ENCODE measurements around the gene PPP1R15B. TPM values are rescaled to one million over a fixed set of nuclear protein-coding genes. Genes with fewer than 3 reads are reported as not detected.

PPP1R15B gene
- total and polyA plus RNA-seq, 2 of the 4 experiments (the other 2 are of a cell fraction) = 14.9 to 15.0 TPM

DNA sequence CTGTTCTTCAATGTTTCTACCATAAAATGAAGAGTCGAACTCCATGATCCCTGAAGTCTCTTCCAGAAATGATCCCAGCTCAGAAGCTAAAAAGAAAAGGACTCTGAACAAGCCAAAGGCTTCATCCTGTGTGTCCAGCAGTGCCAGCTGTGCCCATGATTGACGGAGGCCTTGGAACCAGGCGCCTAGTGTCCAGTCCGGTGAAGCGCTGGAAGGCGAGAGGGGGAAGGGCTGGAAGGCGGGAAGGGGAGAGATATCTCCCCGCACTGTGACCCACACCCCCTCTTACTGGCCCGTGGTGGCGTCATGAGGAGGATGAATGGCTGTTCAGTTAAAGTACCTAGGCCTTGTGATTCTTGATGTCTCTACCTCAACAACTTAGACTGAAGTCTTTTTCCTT is 41.4 kb downstream of the PPP1R15B start:
- H2AK9ac ChIP-seq (replicated peaks; ENCODE audit: low read depth, low read length, poor library complexity) = no peak overlapping the region
- no peaks in the 10 kb centered on the region for H4K20me1 ChIP-seq (ENCODE audit: insufficient read depth, low read length)
- no peaks in the 10 kb centered on the region for H3K9me1 ChIP-seq (ENCODE audit: insufficient read depth, low read length)
- no peak overlapping the region for H4K8ac ChIP-seq (ENCODE audit: low read depth in 2 of 2, low read length in 2 of 2)
- no peak overlapping the region for H2BK5ac ChIP-seq (ENCODE audit: low read depth, low read length, poor library complexity, severe bottlenecking)
- TF ChIP-seq RCOR1 (IDR thresholded peaks at IDR 0.05; ENCODE audit: insufficient replicate concordance, low read length) (no peak), BHLHE40 (IDR thresholded peaks at IDR 0.05; ENCODE audit: low read depth, low read length) (no peak), CEBPB (IDR thresholded peaks at IDR 0.05; ENCODE audit: low read depth, low read length) (no peak), RAD21 (IDR thresholded peaks at IDR 0.05; ENCODE audit: low read length) (no peak), MAZ (IDR thresholded peaks at IDR 0.05; ENCODE audit: borderline replicate concordance, low read depth, low read length) (no peak), MXI1 (IDR thresholded peaks at IDR 0.05; ENCODE audit: borderline replicate concordance, low read depth, low read length) (no peak), RFX5 (IDR thresholded peaks at IDR 0.05; ENCODE audit: low read depth, low read length) (no peak), NFE2L2 (IDR thresholded peaks at IDR 0.05; ENCODE audit: low read depth, low read length) (no peak), SMC3 (IDR thresholded peaks at IDR 0.05; ENCODE audit: low read depth, low read length) (no peak)
- TF ChIP-seq, protein P1, sequence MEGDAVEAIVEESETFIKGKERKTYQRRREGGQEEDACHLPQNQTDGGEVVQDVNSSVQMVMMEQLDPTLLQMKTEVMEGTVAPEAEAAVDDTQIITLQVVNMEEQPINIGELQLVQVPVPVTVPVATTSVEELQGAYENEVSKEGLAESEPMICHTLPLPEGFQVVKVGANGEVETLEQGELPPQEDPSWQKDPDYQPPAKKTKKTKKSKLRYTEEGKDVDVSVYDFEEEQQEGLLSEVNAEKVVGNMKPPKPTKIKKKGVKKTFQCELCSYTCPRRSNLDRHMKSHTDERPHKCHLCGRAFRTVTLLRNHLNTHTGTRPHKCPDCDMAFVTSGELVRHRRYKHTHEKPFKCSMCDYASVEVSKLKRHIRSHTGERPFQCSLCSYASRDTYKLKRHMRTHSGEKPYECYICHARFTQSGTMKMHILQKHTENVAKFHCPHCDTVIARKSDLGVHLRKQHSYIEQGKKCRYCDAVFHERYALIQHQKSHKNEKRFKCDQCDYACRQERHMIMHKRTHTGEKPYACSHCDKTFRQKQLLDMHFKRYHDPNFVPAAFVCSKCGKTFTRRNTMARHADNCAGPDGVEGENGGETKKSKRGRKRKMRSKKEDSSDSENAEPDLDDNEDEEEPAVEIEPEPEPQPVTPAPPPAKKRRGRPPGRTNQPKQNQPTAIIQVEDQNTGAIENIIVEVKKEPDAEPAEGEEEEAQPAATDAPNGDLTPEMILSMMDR (conservative IDR thresholded peaks at IDR 0.05; ENCODE audit: low read depth, low read length) = no peak
- ATAC-seq (ENCODE audit: low read depth) (no peak), DNase-seq (no peak)
- no peak overlapping the region for H3K9ac ChIP-seq (ENCODE audit: low read depth, low read length)
- dilution Hi-C loops (cut with HindIII; ENCODE audit: low sequenced_read_pairs, unreplicated experiment) = no loop called here
- no peak overlapping the region for H3K4me3 ChIP-seq (ENCODE audit: insufficient read depth, low read depth, low read length)
- no peaks in the 10 kb centered on the region for H3K9me3 ChIP-seq (ENCODE audit: control insufficient read depth, insufficient read depth, low read length)
- H2BK20ac ChIP-seq (ENCODE audit: low read depth, low read length) = no peak overlapping the region
- no peak overlapping the region for H3K56ac ChIP-seq (ENCODE audit: extremely low read depth, insufficient read depth, low read length)
- no peak overlapping the region for H3K4me2 ChIP-seq (ENCODE audit: low read depth, low read length)
- H2BK120ac ChIP-seq (ENCODE audit: low read depth, low read length) = no peak overlapping the region
- H3K14ac ChIP-seq (replicated peaks; ENCODE audit: low read depth, low read length) = no peak overlapping the region
- intact Hi-C loops (cut with micrococcal nuclease) = no loop called here
- H3K27ac ChIP-seq (ENCODE audit: insufficient read depth, low read length) = no peak overlapping the region
- ChIA-PET POLR2A (ENCODE audit: unreplicated experiment) (no interaction called here), CTCF (no interaction called here)
- H2AK5ac ChIP-seq (ENCODE audit: low read depth, low read length) = no peak overlapping the region
- WGBS, 2 experiments (ENCODE audit: extremely low coverage in 2 of 2, insufficient read length in 1 of 2) = no CpG with 5 or more reads among the region's 10 CpGs
- no peaks in the 10 kb centered on the region for H3K79me1 ChIP-seq (ENCODE audit: low read depth in 1 of 2, low read length in 2 of 2)
- no peak overlapping the region for H3K23ac ChIP-seq (ENCODE audit: low read depth, low read length)
- H3K36me3 ChIP-seq (ENCODE audit: control insufficient read depth, insufficient read depth, low read length) = no peaks in the 10 kb centered on the region
- H3K4ac ChIP-seq (ENCODE audit: low read depth, low read length) = no peak overlapping the region
- in situ Hi-C loops (cut with MboI; ENCODE audit: low sequenced_read_pairs) = no loop called here
- BruUV-seq (replicated peaks) = no TSS peak
- no peaks in the 10 kb centered on the region for H3K4me1 ChIP-seq (ENCODE audit: control insufficient read depth, insufficient read depth, low read length)
- H3K18ac ChIP-seq (ENCODE audit: low read depth, low read length) = no peak overlapping the region
- no peak overlapping the region for H4K5ac ChIP-seq (ENCODE audit: low read depth, low read length)
- H2AFZ ChIP-seq (replicated peaks; ENCODE audit: low read length, poor library complexity) = no peak overlapping the region
- no peak overlapping the region for H2BK15ac ChIP-seq (ENCODE audit: low read depth, low read length)
- peaks cover 61% of the 10 kb centered on the region for H3K27me3 ChIP-seq (ENCODE audit: control insufficient read depth, insufficient read depth, low read length)
- no peak overlapping the region for H4K91ac ChIP-seq (ENCODE audit: insufficient read depth, low read depth, low read length)
